ENCODE results near the gene DCLRE1C. TPM values are rescaled to one million over a fixed set of nuclear protein-coding genes. Genes with fewer than 3 reads are reported as not detected.
"Not testable (repeated sequence)": the region's sequence is repeated elsewhere in the genome, so short reads cannot be mapped to it uniquely, and the experiment has no call there.

DCLRE1C gene
- total and polyA plus RNA-seq, 4 donors: 0.93 to 9.9 (median 3.1) TPM

DNA sequence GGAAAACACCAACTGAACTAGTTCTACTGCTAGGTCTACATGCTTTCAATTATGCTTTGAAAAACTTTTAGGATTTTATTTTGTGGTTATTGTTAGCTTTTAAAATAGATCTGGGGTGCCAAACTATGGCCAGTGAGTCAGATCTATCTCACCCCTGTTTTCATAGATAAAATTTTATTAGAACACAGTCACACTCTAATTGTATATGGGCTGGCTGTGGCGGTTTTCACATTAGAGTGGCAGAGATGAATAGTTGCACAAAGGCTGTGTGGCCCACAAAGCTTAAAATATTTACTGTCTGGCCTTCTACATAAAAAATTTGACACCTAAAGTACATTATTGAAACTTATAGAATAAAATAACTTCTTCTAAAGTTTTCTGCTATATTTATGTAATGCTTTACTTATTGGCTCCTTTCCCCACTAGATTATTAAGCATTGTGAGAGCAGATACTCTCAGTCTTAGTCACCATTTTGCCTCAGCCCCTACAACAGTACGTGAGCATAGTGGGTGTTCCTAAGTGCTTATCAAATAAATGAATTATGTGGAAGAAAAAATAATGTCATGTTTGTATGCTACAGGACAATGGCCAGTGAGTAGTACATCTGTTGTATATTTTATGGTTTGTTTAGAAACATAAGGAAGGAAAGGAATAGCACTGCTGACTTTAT is 80.7 kb downstream of the DCLRE1C start:
- Histone ChIP-seq H3K4me3 (ENCODE audit: low read depth in 1 of 3, low read length in 3 of 3) (no peak overlapping the region), H3K9ac (ENCODE audit: low read depth in 1 of 2, low read length in 2 of 2) (no peak overlapping the region), H3K27me3 (ENCODE audit: control insufficient read depth in 4 of 4, insufficient read depth in 4 of 4, low read length in 3 of 4) (no peaks in the 10 kb centered on the region), H3K4me1 (ENCODE audit: control insufficient read depth in 4 of 4, insufficient read depth in 4 of 4, low read length in 3 of 4) (peaks cover 0 to 12% (median 6%) of the 10 kb centered on the region in 4 donors), H3K27ac (ENCODE audit: low read depth in 1 of 2, low read length in 2 of 2) (no peak overlapping the region), H3K9me3 (ENCODE audit: control insufficient read depth in 4 of 4, low read length in 3 of 4) (no peaks in the 10 kb centered on the region), H3K36me3 (ENCODE audit: control insufficient read depth in 4 of 4, insufficient read depth in 3 of 4, low read depth in 1 of 4, low read length in 3 of 4) (peaks cover 2 to 14% (median 8%) of the 10 kb centered on the region in 4 donors)
- TF ChIP-seq SP1 (IDR thresholded peaks at IDR 0.05): no peak
- no peak for DNase-seq (ENCODE audit: low spot score)
- 89% methylated on average over 2 of the region's 2 CpGs for WGBS

DNA sequence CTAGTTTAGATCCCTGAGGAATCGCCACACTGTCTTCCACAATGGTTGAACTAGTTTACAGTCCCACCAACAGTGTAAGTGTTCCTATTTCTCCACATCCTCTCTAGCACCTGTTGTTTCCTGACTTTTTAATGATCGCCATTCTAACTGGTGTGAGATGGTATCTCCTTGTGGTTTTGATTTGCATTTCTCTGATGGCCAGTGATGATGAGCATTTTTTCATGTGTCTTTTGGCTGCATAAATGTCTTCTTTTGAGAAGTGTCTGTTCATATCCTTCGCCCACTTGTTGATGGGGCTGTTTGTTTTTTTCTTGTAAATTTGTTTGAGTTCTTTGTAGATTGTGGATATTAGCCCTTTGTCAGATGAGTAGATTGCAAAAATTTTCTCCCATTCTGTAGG is 89.0 kb downstream of the DCLRE1C start:
- H3K9me3 ChIP-seq (ENCODE audit: control insufficient read depth in 4 of 4, low read length in 3 of 4); DNase-seq (ENCODE audit: low spot score); H3K27me3 ChIP-seq (ENCODE audit: control insufficient read depth in 4 of 4, insufficient read depth in 4 of 4, low read length in 3 of 4); H3K27ac ChIP-seq (ENCODE audit: low read depth in 1 of 2, low read length in 2 of 2); H3K4me3 ChIP-seq (ENCODE audit: low read depth in 1 of 3, low read length in 3 of 3); H3K4me1 ChIP-seq (ENCODE audit: control insufficient read depth in 4 of 4, insufficient read depth in 4 of 4, low read length in 3 of 4); H3K9ac ChIP-seq (ENCODE audit: low read depth in 1 of 2, low read length in 2 of 2): not testable (repeated sequence)
- H3K36me3 ChIP-seq (ENCODE audit: control insufficient read depth in 4 of 4, insufficient read depth in 3 of 4, low read depth in 1 of 4, low read length in 3 of 4): peaks cover 0 to 23% (median 15%) of the 10 kb centered on the region in 4 donors
- WGBS: 96% methylated on average over 3 of the region's 3 CpGs

- not testable (repeated sequence) for H3K4me1 ChIP-seq (ENCODE audit: control insufficient read depth in 4 of 4, insufficient read depth in 4 of 4, low read length in 3 of 4); H3K27ac ChIP-seq (ENCODE audit: low read depth in 1 of 2, low read length in 2 of 2); DNase-seq (ENCODE audit: low spot score); H3K27me3 ChIP-seq (ENCODE audit: control insufficient read depth in 4 of 4, insufficient read depth in 4 of 4, low read length in 3 of 4); H3K9ac ChIP-seq (ENCODE audit: low read depth in 1 of 2, low read length in 2 of 2); H3K9me3 ChIP-seq (ENCODE audit: control insufficient read depth in 4 of 4, low read length in 3 of 4); H3K4me3 ChIP-seq (ENCODE audit: low read depth in 1 of 3, low read length in 3 of 3)
- peaks cover 0 to 19% (median 13%) of the 10 kb centered on the region in 4 donors for H3K36me3 ChIP-seq (ENCODE audit: control insufficient read depth in 4 of 4, insufficient read depth in 3 of 4, low read depth in 1 of 4, low read length in 3 of 4)
- 98% methylated on average over 6 of the region's 6 CpGs for WGBS
Observed at GRCh38 chr10:14864466-14864865, 89.4 kb downstream of the DCLRE1C start.

- DNase-seq (ENCODE audit: low spot score): no peak
- Histone ChIP-seq H3K4me1 (ENCODE audit: control insufficient read depth in 4 of 4, insufficient read depth in 4 of 4, low read length in 3 of 4) (no peaks in the 10 kb centered on the region), H3K27me3 (ENCODE audit: control insufficient read depth in 4 of 4, insufficient read depth in 4 of 4, low read length in 3 of 4) (no peaks in the 10 kb centered on the region), H3K9ac (ENCODE audit: low read depth in 1 of 2, low read length in 2 of 2) (no peak overlapping the region), H3K27ac (ENCODE audit: low read depth in 1 of 2, low read length in 2 of 2) (no peak overlapping the region), H3K36me3 (ENCODE audit: control insufficient read depth in 4 of 4, insufficient read depth in 3 of 4, low read depth in 1 of 4, low read length in 3 of 4) (peaks cover 0 to 14% (median 6%) of the 10 kb centered on the region in 4 donors), H3K4me3 (ENCODE audit: low read depth in 1 of 3, low read length in 3 of 3) (no peak overlapping the region), H3K9me3 (ENCODE audit: control insufficient read depth in 4 of 4, low read length in 3 of 4) (no peaks in the 10 kb centered on the region)
- WGBS: 93% methylated on average over 1 of the region's 1 CpG
- no peak for TF ChIP-seq EGR1 (IDR thresholded peaks at IDR 0.05; ENCODE audit: low read depth in 2 of 2)
- no peak for TF ChIP-seq HNF4A (conservative IDR thresholded peaks at IDR 0.05)
- TF ChIP-seq MAX (IDR thresholded peaks at IDR 0.05): no peak
- TF ChIP-seq SP1 (IDR thresholded peaks at IDR 0.05): no peak
- no peak for TF ChIP-seq HNF4G (IDR thresholded peaks at IDR 0.05)
- no peak for TF ChIP-seq ATF3 (IDR thresholded peaks at IDR 0.05)
- TF ChIP-seq FOXA2 (IDR thresholded peaks at IDR 0.05): no peak
- TF ChIP-seq TAF1 (conservative IDR thresholded peaks at IDR 0.05): no peak
- TF ChIP-seq RXRA (IDR thresholded peaks at IDR 0.05): no peak
- TF ChIP-seq JUND (IDR thresholded peaks at IDR 0.05): no peak
- no peak for TF ChIP-seq ZBTB33 (IDR thresholded peaks at IDR 0.05)
Observed at GRCh38 chr10:14860791-14861190, 93.1 kb downstream of the DCLRE1C start.
